ACC112 (cell line): ENCODE data around the gene EPHB1.
"Not testable (repeated sequence)": the region's sequence is repeated elsewhere in the genome, so short reads cannot be mapped to it uniquely, and the experiment has no call there.

Experiments
- H2AFZ ChIP-seq: fragments of 200-600 bp; sonication (generic); one replicate; pipeline ENCODE4 v1.6.0; 2017; ENCODE audit warnings: antibody characterized with exemption, low read length; ENCODE audit not compliant: unreplicated experiment
- H3K27ac ChIP-seq: fragments of 200-600 bp; sonication (generic); 2 replicates; pipeline ENCODE4 v1.5.1; 2014; ENCODE audit warnings: low read depth, mild to moderate bottlenecking, antibody characterized with exemption, low read length, moderate library complexity
- H3K27me3 ChIP-seq: fragments of 200-600 bp; sonication (generic); 2 replicates; pipeline ENCODE4 v1.6.1; 2014; ENCODE audit warnings: mild to moderate bottlenecking, antibody characterized with exemption, low read length, moderate library complexity, mixed read lengths; ENCODE audit not compliant: insufficient read depth
- H3K36me3 ChIP-seq: fragments of 200-600 bp; sonication (generic); 2 replicates; pipeline ENCODE4 v1.6.1; 2016; ENCODE audit warnings: mild to moderate bottlenecking, antibody characterized with exemption, low read length, moderate library complexity, mixed read lengths; ENCODE audit not compliant: insufficient read depth
- H3K4me1 ChIP-seq: fragments of 200-600 bp; sonication (generic); one replicate; pipeline ENCODE4 v1.6.1; 2016; ENCODE audit warnings: low read length, mixed read lengths; ENCODE audit not compliant: insufficient read depth, unreplicated experiment, control insufficient read depth
- H3K4me3 ChIP-seq: fragments of 200-600 bp; sonication (generic); 2 replicates; pipeline ENCODE4 v1.5.1; 2014; ENCODE audit warnings: mild to moderate bottlenecking, low read depth, low read length
- H3K79me2 ChIP-seq: fragments of 200-600 bp; sonication (generic); one replicate; pipeline ENCODE4 v1.6.0; 2016; ENCODE audit warnings: low read length; ENCODE audit not compliant: control insufficient read depth, unreplicated experiment, insufficient read depth

The EPHB1 gene

GRCh38 chr3:135059580-135059979, 264.5 kb downstream of the EPHB1 start:
- no peaks in the 10 kb centered on the region for H3K4me1 ChIP-seq
- no peak overlapping the region for H2AFZ ChIP-seq
- no peaks in the 10 kb centered on the region for H3K79me2 ChIP-seq
- H3K36me3 ChIP-seq = no peaks in the 10 kb centered on the region
- H3K27me3 ChIP-seq = no peaks in the 10 kb centered on the region
- H3K27ac ChIP-seq = no peak overlapping the region
- no peak overlapping the region for H3K4me3 ChIP-seq

GRCh38 chr3:135066844-135067727, 272.0 kb downstream of the EPHB1 start:
- not testable (repeated sequence) for H3K4me3 ChIP-seq, H2AFZ ChIP-seq, H3K27me3 ChIP-seq, H3K27ac ChIP-seq, H3K36me3 ChIP-seq, H3K79me2 ChIP-seq, H3K4me1 ChIP-seq

GRCh38 chr3:135068011-135068410, 273.0 kb downstream of the EPHB1 start:
- Histone ChIP-seq H3K4me3 (no peak overlapping the region), H3K79me2 (no peaks in the 10 kb centered on the region), H3K4me1 (no peaks in the 10 kb centered on the region), H2AFZ (no peak overlapping the region), H3K36me3 (no peaks in the 10 kb centered on the region), H3K27ac (no peak overlapping the region), H3K27me3 (no peaks in the 10 kb centered on the region)

GRCh38 chr3:135069406-135069805, 274.3 kb downstream of the EPHB1 start:
- H2AFZ ChIP-seq = no peak overlapping the region
- no peaks in the 10 kb centered on the region for H3K27me3 ChIP-seq
- H3K27ac ChIP-seq = no peak overlapping the region
- no peak overlapping the region for H3K4me3 ChIP-seq
- no peaks in the 10 kb centered on the region for H3K36me3 ChIP-seq
- H3K79me2 ChIP-seq = no peaks in the 10 kb centered on the region
- H3K4me1 ChIP-seq = no peaks in the 10 kb centered on the region

- Histone ChIP-seq H3K27me3 (no peaks in the 10 kb centered on the region), H3K79me2 (no peaks in the 10 kb centered on the region), H3K27ac (no peak overlapping the region), H3K4me3 (no peak overlapping the region), H3K4me1 (no peaks in the 10 kb centered on the region), H3K36me3 (no peaks in the 10 kb centered on the region), H2AFZ (no peak overlapping the region)
Observed at GRCh38 chr3:135071483-135071882, 276.4 kb downstream of the EPHB1 start.

- Histone ChIP-seq H3K4me3 (no peak overlapping the region), H2AFZ (no peak overlapping the region), H3K27me3 (no peaks in the 10 kb centered on the region), H3K27ac (no peak overlapping the region), H3K79me2 (no peaks in the 10 kb centered on the region), H3K4me1 (no peaks in the 10 kb centered on the region), H3K36me3 (no peaks in the 10 kb centered on the region)
Observed at GRCh38 chr3:135072431-135072830, 277.4 kb downstream of the EPHB1 start.

- Histone ChIP-seq H3K4me1 (no peaks in the 10 kb centered on the region), H3K4me3 (no peak overlapping the region), H3K27ac (no peak overlapping the region), H2AFZ (no peak overlapping the region), H3K27me3 (no peaks in the 10 kb centered on the region), H3K79me2 (no peaks in the 10 kb centered on the region), H3K36me3 (no peaks in the 10 kb centered on the region)
Observed at GRCh38 chr3:135075157-135075556, 280.1 kb downstream of the EPHB1 start.

- no peaks in the 10 kb centered on the region for H3K36me3 ChIP-seq
- H3K4me3 ChIP-seq = no peak overlapping the region
- H3K4me1 ChIP-seq = no peaks in the 10 kb centered on the region
- no peaks in the 10 kb centered on the region for H3K79me2 ChIP-seq
- H3K27me3 ChIP-seq = no peaks in the 10 kb centered on the region
- H3K27ac ChIP-seq = no peak overlapping the region
- H2AFZ ChIP-seq = no peak overlapping the region
Observed at GRCh38 chr3:135076341-135076740, 281.3 kb downstream of the EPHB1 start.

- Histone ChIP-seq H3K79me2 (no peaks in the 10 kb centered on the region), H3K27ac (no peak overlapping the region), H2AFZ (no peak overlapping the region), H3K36me3 (no peaks in the 10 kb centered on the region), H3K4me1 (no peaks in the 10 kb centered on the region), H3K4me3 (no peak overlapping the region), H3K27me3 (no peaks in the 10 kb centered on the region)
Observed at GRCh38 chr3:135077186-135077585, 282.1 kb downstream of the EPHB1 start.

GRCh38 chr3:135078283-135078682, 283.2 kb downstream of the EPHB1 start:
- Histone ChIP-seq H3K79me2 (no peaks in the 10 kb centered on the region), H3K27ac (no peak overlapping the region), H3K4me1 (no peaks in the 10 kb centered on the region), H3K36me3 (no peaks in the 10 kb centered on the region), H2AFZ (no peak overlapping the region), H3K4me3 (no peak overlapping the region), H3K27me3 (no peaks in the 10 kb centered on the region)

GRCh38 chr3:135079095-135079494, 284.0 kb downstream of the EPHB1 start:
- no peak overlapping the region for H3K4me3 ChIP-seq
- H3K79me2 ChIP-seq = no peaks in the 10 kb centered on the region
- no peak overlapping the region for H3K27ac ChIP-seq
- H3K36me3 ChIP-seq = no peaks in the 10 kb centered on the region
- no peaks in the 10 kb centered on the region for H3K4me1 ChIP-seq
- no peaks in the 10 kb centered on the region for H3K27me3 ChIP-seq
- H2AFZ ChIP-seq = no peak overlapping the region
